HCT116 (cell line): Measurements from ENCODE around the gene CHST15.

ENCODE experiments used
- ATF3 ChIP-seq: IDR thresholded peaks from 2 replicates; pipeline ENCODE4 v1.6.1; 2012
- CEBPB ChIP-seq: IDR thresholded peaks from 2 replicates; pipeline ENCODE4 v1.6.1; 2012; ENCODE audit warnings: low read depth
- CTCF ChIP-seq, 3 experiments: fragments of 200-600 bp in 1 of 3; sonication (generic) in 1 of 3; IDR thresholded peaks in 2 of 3; conservative IDR thresholded peaks in 1 of 3; 2 replicates each; pipeline ENCODE4 v1.5.1; 2012 to 2017; ENCODE audit warnings: low read depth in 2 of 3, low read length in 2 of 3, antibody characterized with exemption in 1 of 3, borderline replicate concordance in 1 of 3, control low read depth in 1 of 3, mild to moderate bottlenecking in 1 of 3, mixed read lengths in 1 of 3, mixed run types in 1 of 3, moderate library complexity in 1 of 3; ENCODE audit not compliant: insufficient read depth in 1 of 3
- ELF1 ChIP-seq: IDR thresholded peaks from 2 replicates; pipeline ENCODE4 v1.6.1; 2012; ENCODE audit warnings: low read depth, borderline replicate concordance
- EZH2 ChIP-seq: fragments of 200-600 bp; sonication (generic); IDR thresholded peaks from 2 replicates; pipeline ENCODE4 v1.6.1; 2017; ENCODE audit warnings: antibody characterized with exemption, mixed run types
- JUND ChIP-seq: IDR thresholded peaks from 2 replicates; pipeline ENCODE4 v1.6.1; 2012
- MAX ChIP-seq: IDR thresholded peaks from 2 replicates; pipeline ENCODE4 v1.6.1; 2012
- POLR2A ChIP-seq: IDR thresholded peaks from 2 replicates; pipeline ENCODE4 v1.7.0; 2011; ENCODE audit warnings: borderline replicate concordance; ENCODE audit not compliant: insufficient read depth, insufficient read length; ENCODE audit errors: extremely low read depth
- SIN3A ChIP-seq: IDR thresholded peaks from 2 replicates; pipeline ENCODE4 v1.6.1; 2012; ENCODE audit warnings: low read depth
- SRF ChIP-seq: IDR thresholded peaks from 2 replicates; pipeline ENCODE4 v1.6.1; 2012; ENCODE audit warnings: low read depth

GRCh38 chr10:124052561-124052960 is 40.8 kb downstream of the CHST15 start:
- TF ChIP-seq CTCF (IDR thresholded peaks at IDR 0.05 in 2 of 3, conservative IDR thresholded peaks at IDR 0.05 in 1 of 3; ENCODE audit: borderline replicate concordance in 1 of 3, insufficient read depth in 1 of 3, low read depth in 2 of 3, low read length in 2 of 3) (no peak), JUND (no peak), POLR2A (no peak), CEBPB (no peak), EZH2 (no peak), SRF (no peak), MAX (no peak), ELF1 (no peak), SIN3A (no peak), ATF3 (no peak)
